H1 (cell line): ENCODE measurements around the gene COL8A2. TPM values are rescaled to one million over a fixed set of nuclear protein-coding genes. Genes with fewer than 3 reads are reported as not detected.

ENCODE experiments used
- CREB1 ChIP-seq: IDR thresholded peaks from 2 replicates; pipeline ENCODE4 v1.6.1; 2012; ENCODE audit warnings: inconsistent platforms
- CTBP2 ChIP-seq: IDR thresholded peaks from 2 replicates; pipeline ENCODE4 v1.7.0; 2011; ENCODE audit warnings: borderline replicate concordance, mild to moderate bottlenecking, moderate library complexity, mixed read lengths, low read length; ENCODE audit not compliant: insufficient read depth, insufficient read length
- EGR1 ChIP-seq: IDR thresholded peaks from 2 replicates; pipeline ENCODE4 v1.6.1; 2011; ENCODE audit warnings: low read depth, low read length, borderline replicate concordance
- HDAC2 ChIP-seq, 2 experiments: fragments of 300-600 bp in 1 of 2; sonication (generic) in 1 of 2; IDR thresholded peaks; 2 replicates each; pipeline ENCODE4 v1.6.1; 2011 to 2012; ENCODE audit warnings: low read depth in 2 of 2, low read length in 2 of 2, mild to moderate bottlenecking in 2 of 2, moderate library complexity in 2 of 2, borderline replicate concordance in 1 of 2, inconsistent platforms in 1 of 2
- TAF1 ChIP-seq: IDR thresholded peaks from 2 replicates; pipeline ENCODE4 v1.6.1; 2011; ENCODE audit warnings: mild to moderate bottlenecking, low read depth, low read length
- polyA plus RNA-seq, 7 experiments: library from polyadenylated mRNA; depleted of rRNA in 3 of 7; stranded (reverse) in 5 of 7; unstranded in 2 of 7; fragments of >200 nt in 5 of 7; fragments of 200-250 nt in 2 of 7; gene quantifications; 1 replicate in 5 of 7; 2 replicates in 1 of 7; 4 replicates in 1 of 7; pipeline versions ENCODE4 v1.2.1 to v1.2.3, GENCODE V29; 2011 to 2013; ENCODE audit warnings: missing spikeins in 2 of 7, mixed read lengths in 2 of 7
- total RNA-seq: library from RNA; stranded (reverse); fragmentation: NEBNext Ultra II Directional; extraction: Animal tissue kit (Norgen Biotek cat#: 25700); gene quantifications from 2 replicates; pipeline ENCODE4 v1.2.1, GENCODE V29; 2021
- TF ChIP-seq, protein P1 (sequence below): IDR thresholded peaks from 2 replicates; pipeline ENCODE4 v1.6.1; 2011; ENCODE audit warnings: low read depth, mild to moderate bottlenecking, low read length; ENCODE audit not compliant: insufficient read depth
- TF ChIP-seq, protein P2 (sequence below): IDR thresholded peaks from 2 replicates; pipeline ENCODE4 v1.6.1; 2012; ENCODE audit warnings: inconsistent platforms

The COL8A2 gene
- total and polyA plus RNA-seq, 2 of the 8 experiments (the other 6 are each of a cell fraction or from before 2014, with no cell fraction given), result 2.1 to 2.8 TPM

DNA sequence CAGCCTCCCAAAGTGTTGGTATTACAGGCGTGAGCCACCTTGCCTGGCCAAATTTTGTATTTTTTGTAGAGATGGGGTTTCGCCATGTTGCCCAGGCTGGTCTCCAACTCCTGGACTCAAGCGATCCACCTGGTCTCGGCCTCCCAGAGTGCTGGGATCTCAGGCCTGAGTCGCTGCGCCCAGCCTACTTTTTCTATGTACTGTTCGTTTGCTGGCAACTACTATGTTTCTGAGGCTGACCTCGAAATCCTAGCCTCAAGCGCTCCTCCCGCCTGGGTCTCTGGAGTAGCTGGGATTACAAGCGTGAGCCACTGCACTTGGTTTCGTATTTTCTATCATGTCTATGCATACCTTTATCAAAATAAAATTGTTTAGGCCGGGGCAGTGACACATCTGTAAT, 41.8 kb downstream of the COL8A2 start (continued):
- TF ChIP-seq, protein P1, sequence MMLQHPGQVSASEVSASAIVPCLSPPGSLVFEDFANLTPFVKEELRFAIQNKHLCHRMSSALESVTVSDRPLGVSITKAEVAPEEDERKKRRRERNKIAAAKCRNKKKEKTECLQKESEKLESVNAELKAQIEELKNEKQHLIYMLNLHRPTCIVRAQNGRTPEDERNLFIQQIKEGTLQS, result no peak
- no peak for TF ChIP-seq TAF1
- TF ChIP-seq HDAC2 (IDR thresholded peaks at IDR 0.05; ENCODE audit: borderline replicate concordance in 1 of 2, low read depth in 2 of 2, low read length in 2 of 2), result no peak
- TF ChIP-seq CREB1, result no peak
- TF ChIP-seq EGR1, result no peak
- TF ChIP-seq, protein P2, sequence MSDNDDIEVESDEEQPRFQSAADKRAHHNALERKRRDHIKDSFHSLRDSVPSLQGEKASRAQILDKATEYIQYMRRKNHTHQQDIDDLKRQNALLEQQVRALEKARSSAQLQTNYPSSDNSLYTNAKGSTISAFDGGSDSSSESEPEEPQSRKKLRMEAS, result no peak
- no peak for TF ChIP-seq CTBP2
